Smooth muscle cell (in vitro differentiated cells): Measurements from ENCODE around the gene NUFIP1. TPM values are rescaled to one million over a fixed set of nuclear protein-coding genes. Genes with fewer than 3 reads are reported as not detected.

ENCODE experiments used
- DNase-seq: peaks from one replicate; lab custom pipeline; 2025; ENCODE audit not compliant: unreplicated experiment; lab: John Stamatoyannopoulos, UW
- H2AFZ ChIP-seq: fragments of 200-600 bp; sonication (generic); 2 replicates; pipeline ENCODE4 v1.6.0; 2016; ENCODE audit warnings: antibody characterized with exemption, low read depth, mild to moderate bottlenecking
- H3F3A ChIP-seq: fragments of 200-600 bp; sonication (generic); 2 replicates; pipeline ENCODE4 v1.6.0; 2017; ENCODE audit warnings: antibody characterized with exemption, low read depth
- H3K27ac ChIP-seq: fragments of 200-600 bp; sonication (generic); 2 replicates; pipeline ENCODE4 v1.5.1; 2016; ENCODE audit warnings: low read depth, mild to moderate bottlenecking
- H3K27me3 ChIP-seq: fragments of 200-600 bp; sonication (generic); 2 replicates; pipeline ENCODE4 v1.6.1; 2016; ENCODE audit warnings: low read depth, mild to moderate bottlenecking
- H3K36me3 ChIP-seq: fragments of 200-600 bp; sonication (generic); 2 replicates; pipeline ENCODE4 v1.5.1; 2016; ENCODE audit warnings: low read depth
- H3K4me1 ChIP-seq: fragments of 200-600 bp; sonication (generic); 2 replicates; pipeline ENCODE4 v1.5.1; 2016; ENCODE audit warnings: low read depth
- H3K4me2 ChIP-seq: fragments of 200-600 bp; sonication (generic); 2 replicates; pipeline ENCODE4 v1.6.0; 2016; ENCODE audit warnings: mild to moderate bottlenecking
- H3K4me3 ChIP-seq: fragments of 200-600 bp; sonication (generic); 2 replicates; pipeline ENCODE4 v1.5.1; 2016; ENCODE audit warnings: mild to moderate bottlenecking
- H3K79me2 ChIP-seq: fragments of 200-600 bp; sonication (generic); 2 replicates; pipeline ENCODE4 v1.6.0; 2016; ENCODE audit warnings: low read depth, mild to moderate bottlenecking
- H3K9ac ChIP-seq: fragments of 200-600 bp; sonication (generic); 2 replicates; pipeline ENCODE4 v1.6.0; 2016; ENCODE audit warnings: low read depth
- H3K9me3 ChIP-seq: fragments of 200-600 bp; sonication (generic); replicated peaks from 2 replicates; pipeline ENCODE4 v1.5.1; 2016; ENCODE audit warnings: low read depth
- H4K20me1 ChIP-seq: fragments of 200-600 bp; sonication (generic); 2 replicates; pipeline ENCODE4 v1.6.0; 2016; ENCODE audit warnings: low read depth
- WGBS: methylation state at CpG from one replicate; pipeline ENCODE4 v1.1.7; 2016; ENCODE audit warnings: low lambda C conversion rate; 5-methylcytosine and 5-hydroxymethylcytosine counted together
- polyA plus RNA-seq: library from polyadenylated mRNA; unstranded; fragments of >200 nt; fragmentation: Nextera tagmentation; extraction: Ambion mirVana; gene quantifications from 2 replicates; pipeline ENCODE4 v1.2.1, GENCODE V29; 2016
- total RNA-seq: library from RNA; depleted of rRNA; stranded (reverse); fragments of >200 nt; gene quantifications from 2 replicates; pipeline ENCODE4 v1.2.3, GENCODE V29; 2014
- TF ChIP-seq, protein P1 (sequence below): fragments of 200-600 bp; sonication (generic); IDR thresholded peaks from 2 replicates; pipeline ENCODE4 v1.5.1; 2017; ENCODE audit warnings: borderline replicate concordance, mild to moderate bottlenecking, antibody characterized with exemption; ENCODE audit not compliant: insufficient read depth, poor library complexity, severe bottlenecking

NUFIP1 gene
- total and polyA plus RNA-seq, 2 experiments from 2014 or later: 3.8 to 4.5 TPM

GRCh38 chr13:44906230-44906629 lies 83.0 kb downstream of the NUFIP1 start:
- no peaks in the 10 kb centered on the region for H4K20me1 ChIP-seq
- H3F3A ChIP-seq: peaks cover 18% of the 10 kb centered on the region
- H3K4me1 ChIP-seq: peaks cover 23% of the 10 kb centered on the region
- 87% methylated on average over 4 of the region's 4 CpGs for WGBS
- no peaks in the 10 kb centered on the region for H3K9me3 ChIP-seq
- H3K4me2 ChIP-seq: no peak overlapping the region
- no peaks in the 10 kb centered on the region for H3K79me2 ChIP-seq
- no peak overlapping the region for H3K27ac ChIP-seq
- no peak overlapping the region for H2AFZ ChIP-seq
- H3K9ac ChIP-seq: no peak overlapping the region
- DNase-seq: no peak
- H3K4me3 ChIP-seq: no peak overlapping the region
- H3K36me3 ChIP-seq: no peaks in the 10 kb centered on the region
- no peaks in the 10 kb centered on the region for H3K27me3 ChIP-seq
- TF ChIP-seq, protein P1, sequence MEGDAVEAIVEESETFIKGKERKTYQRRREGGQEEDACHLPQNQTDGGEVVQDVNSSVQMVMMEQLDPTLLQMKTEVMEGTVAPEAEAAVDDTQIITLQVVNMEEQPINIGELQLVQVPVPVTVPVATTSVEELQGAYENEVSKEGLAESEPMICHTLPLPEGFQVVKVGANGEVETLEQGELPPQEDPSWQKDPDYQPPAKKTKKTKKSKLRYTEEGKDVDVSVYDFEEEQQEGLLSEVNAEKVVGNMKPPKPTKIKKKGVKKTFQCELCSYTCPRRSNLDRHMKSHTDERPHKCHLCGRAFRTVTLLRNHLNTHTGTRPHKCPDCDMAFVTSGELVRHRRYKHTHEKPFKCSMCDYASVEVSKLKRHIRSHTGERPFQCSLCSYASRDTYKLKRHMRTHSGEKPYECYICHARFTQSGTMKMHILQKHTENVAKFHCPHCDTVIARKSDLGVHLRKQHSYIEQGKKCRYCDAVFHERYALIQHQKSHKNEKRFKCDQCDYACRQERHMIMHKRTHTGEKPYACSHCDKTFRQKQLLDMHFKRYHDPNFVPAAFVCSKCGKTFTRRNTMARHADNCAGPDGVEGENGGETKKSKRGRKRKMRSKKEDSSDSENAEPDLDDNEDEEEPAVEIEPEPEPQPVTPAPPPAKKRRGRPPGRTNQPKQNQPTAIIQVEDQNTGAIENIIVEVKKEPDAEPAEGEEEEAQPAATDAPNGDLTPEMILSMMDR: no peak

DNA sequence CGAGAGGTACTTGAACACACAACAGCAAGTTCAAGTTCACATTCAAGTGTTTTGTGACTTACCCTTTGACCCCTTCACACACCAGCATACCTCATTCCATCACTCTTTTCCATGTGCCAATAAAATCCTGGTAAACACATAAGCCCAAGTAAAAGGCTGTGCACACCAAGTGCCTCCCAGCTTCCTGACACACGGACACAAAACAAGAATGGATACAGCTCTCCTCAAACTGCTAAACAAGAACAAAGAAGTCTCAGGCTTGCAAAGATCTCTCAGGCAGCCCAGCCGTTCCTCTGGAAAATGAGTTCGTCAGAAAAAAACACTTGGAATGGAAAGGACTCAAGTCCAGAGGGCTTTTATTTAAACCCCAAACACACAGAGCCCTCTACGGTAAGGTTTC lies 83.7 kb downstream of the NUFIP1 start:
- H3K9ac ChIP-seq: peak overlapping the region; percentile 55
- peak overlapping the region; percentile 99 for H3K27ac ChIP-seq
- TF ChIP-seq, protein P1: no peak

DNA sequence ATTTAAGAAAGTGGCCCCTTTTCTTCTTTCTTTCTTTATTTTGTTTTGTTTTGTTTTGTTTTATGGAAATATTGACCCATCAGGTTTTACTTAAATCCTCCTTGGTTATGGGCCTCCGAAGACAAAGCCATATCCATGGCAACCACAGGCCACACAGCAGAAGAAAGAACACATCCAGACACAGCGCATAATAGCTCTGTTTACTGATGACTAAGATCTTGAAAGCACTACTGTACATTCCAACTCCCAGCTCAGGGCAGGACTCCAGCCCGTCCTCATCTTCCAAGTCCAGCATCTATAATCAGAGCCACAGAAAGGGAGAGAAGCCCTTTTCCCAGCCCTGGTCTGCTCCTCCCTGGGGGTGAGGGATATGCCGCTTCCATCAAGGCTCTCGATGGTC lies 84.3 kb downstream of the NUFIP1 start:
- H3K9ac ChIP-seq: peak overlapping the region; percentile 96

More for the DNA sequence above, 83.7 kb downstream of the NUFIP1 start:
- Histone ChIP-seq H2AFZ (no peak overlapping the region), H4K20me1 (no peaks in the 10 kb centered on the region), H3K79me2 (no peaks in the 10 kb centered on the region), H3K27me3 (no peaks in the 10 kb centered on the region), H3K4me2 (no peak overlapping the region), H3K9me3 (no peaks in the 10 kb centered on the region), H3K4me1 (peaks cover 23% of the 10 kb centered on the region), H3K36me3 (no peaks in the 10 kb centered on the region), H3F3A (peaks cover 18% of the 10 kb centered on the region), H3K4me3 (no peak overlapping the region)
- WGBS: 75% methylated on average over 5 of the region's 5 CpGs
- no peak for DNase-seq

More for the DNA sequence above, 84.3 kb downstream of the NUFIP1 start:
- Histone ChIP-seq H3K36me3 (no peaks in the 10 kb centered on the region), H3K27me3 (no peaks in the 10 kb centered on the region), H3K4me3 (no peak overlapping the region), H3F3A (peaks cover 18% of the 10 kb centered on the region), H3K27ac (peak overlapping the region; percentile 99), H4K20me1 (no peaks in the 10 kb centered on the region), H3K4me1 (peaks cover 23% of the 10 kb centered on the region), H3K79me2 (no peaks in the 10 kb centered on the region), H3K4me2 (peak overlapping the region; percentile 68), H3K9me3 (no peaks in the 10 kb centered on the region), H2AFZ (peak overlapping the region; percentile 17)
- TF ChIP-seq, protein P1: no peak
- 19% methylated on average over 5 of the region's 5 CpGs for WGBS
- no peak for DNase-seq
